Fibroblast of lung (primary cell): ENCODE results near the gene VAV2. TPM values are rescaled to one million over a fixed set of nuclear protein-coding genes. Genes with fewer than 3 reads are reported as not detected.
A peak's percentile ranks its signal among the peaks of the same experiment; 100 is the strongest.

Experiments used
- DNase-seq, 2 donors: peaks; one replicate each; pipeline versions ENCODE4 v3.0.0 to v3.0.0-alpha.2; 2010; ENCODE audit warnings: low read depth in 2 of 2
- H2AFZ ChIP-seq: 2 replicates; pipeline ENCODE4 v1.5.1; 2012; ENCODE audit warnings: low read length, control low read depth, inconsistent platforms
- H3K27ac ChIP-seq: 2 replicates; pipeline ENCODE4 v1.5.1; 2011; ENCODE audit warnings: low read length, control low read depth; ENCODE audit not compliant: insufficient read depth
- H3K27me3 ChIP-seq: 2 replicates; pipeline ENCODE4 v1.5.1; 2011; ENCODE audit warnings: mild to moderate bottlenecking, low read length; ENCODE audit not compliant: control insufficient read depth, insufficient read depth
- H3K36me3 ChIP-seq: 2 replicates; pipeline ENCODE4 v1.5.1; 2011; ENCODE audit warnings: low read length; ENCODE audit not compliant: control insufficient read depth, insufficient read depth
- H3K4me1 ChIP-seq: 2 replicates; pipeline ENCODE4 v1.5.1; 2011; ENCODE audit warnings: low read length; ENCODE audit not compliant: control insufficient read depth, insufficient read depth; ENCODE audit errors: extremely low read depth
- H3K4me2 ChIP-seq: 2 replicates; pipeline ENCODE4 v1.5.1; 2011; ENCODE audit warnings: low read length, control low read depth; ENCODE audit not compliant: insufficient read depth; ENCODE audit errors: extremely low read depth
- H3K4me3 ChIP-seq, 4 experiments: fragments of 200-600 bp in 1 of 4; sonication (generic) in 1 of 4; replicated peaks in 1 of 4; 2 replicates each; pipeline ENCODE4 v1.5.1; 2011 to 2016; ENCODE audit warnings: low read length in 4 of 4, low read depth in 3 of 4, mild to moderate bottlenecking in 3 of 4, control low read depth in 2 of 4, inconsistent platforms in 1 of 4, mixed read lengths in 1 of 4; ENCODE audit not compliant: insufficient read depth in 1 of 4; ENCODE audit errors: control extremely low read depth in 1 of 4
- H3K79me2 ChIP-seq: 2 replicates; pipeline ENCODE4 v1.5.1; 2012; ENCODE audit warnings: mild to moderate bottlenecking, low read length, inconsistent platforms; ENCODE audit not compliant: control insufficient read depth, insufficient read depth
- H3K9ac ChIP-seq: 2 replicates; pipeline ENCODE4 v1.5.1; 2011; ENCODE audit warnings: mild to moderate bottlenecking, low read length, control low read depth; ENCODE audit not compliant: insufficient read depth
- H3K9me3 ChIP-seq: 2 replicates; pipeline ENCODE4 v1.5.1; 2012; ENCODE audit warnings: low read depth, low read length; ENCODE audit not compliant: control insufficient read depth, insufficient read depth
- H4K20me1 ChIP-seq: 2 replicates; pipeline ENCODE4 v1.5.1; 2011; ENCODE audit warnings: low read length; ENCODE audit not compliant: control insufficient read depth, insufficient read depth; ENCODE audit errors: extremely low read depth
- CTCF ChIP-seq, 2 donors: IDR thresholded peaks in 1 of 2; conservative IDR thresholded peaks in 1 of 2; 1 replicate in 1 of 2; 2 replicates in 1 of 2; pipeline ENCODE4 v1.5.1; 2011 to 2012; ENCODE audit warnings: low read length in 2 of 2, control low read depth in 1 of 2, inconsistent platforms in 1 of 2, low read depth in 1 of 2, mild to moderate bottlenecking in 1 of 2
- EZH2 ChIP-seq: IDR thresholded peaks from 2 replicates; pipeline ENCODE4 v1.5.1; 2012; ENCODE audit warnings: low read length, control low read depth, mild to moderate bottlenecking; ENCODE audit errors: missing control alignments
- polyA plus RNA-seq, 2 donors: library from polyadenylated mRNA; depleted of rRNA in 1 of 2; stranded (reverse) in 1 of 2; unstranded in 1 of 2; fragments of >200 nt; gene quantifications; 2 replicates each; pipeline ENCODE4 v1.2.1, GENCODE V29; 2011 to 2012; ENCODE audit warnings: missing spikeins in 1 of 2
- total RNA-seq: library from RNA; depleted of rRNA; stranded (reverse); fragments of >200 nt; gene quantifications from 2 replicates; pipeline ENCODE4 v1.2.1, GENCODE V29; 2014

Gene VAV2
- total and polyA plus RNA-seq, 2 donors (not counting 1 experiment from before 2014, with no cell fraction given), result 13.7 to 17.7 TPM

- Histone ChIP-seq H3K9me3 (no peaks in the 10 kb centered on the region), H3K4me1 (peaks cover 8% of the 10 kb centered on the region), H3K79me2 (peaks cover 5% of the 10 kb centered on the region), H2AFZ (no peak overlapping the region), H3K4me3 (no peak overlapping the region), H3K36me3 (peaks cover 5% of the 10 kb centered on the region), H3K27ac (no peak overlapping the region), H3K27me3 (no peaks in the 10 kb centered on the region), H3K4me2 (no peak overlapping the region), H3K9ac (no peak overlapping the region), H4K20me1 (no peaks in the 10 kb centered on the region)
- DNase-seq, result no peak
- TF ChIP-seq EZH2 (no peak), CTCF (conservative IDR thresholded peaks at IDR 0.05 in 1 of 2, IDR thresholded peaks at IDR 0.05 in 1 of 2; ENCODE audit: low read depth in 1 of 2, low read length in 2 of 2) (no peak)
Observed at GRCh38 chr9:133938753-133939152, 53.4 kb downstream of the VAV2 start.

GRCh38 chr9:133938086-133938485, 54.0 kb downstream of the VAV2 start:
- H4K20me1 ChIP-seq, result no peaks in the 10 kb centered on the region
- peaks cover 8% of the 10 kb centered on the region for H3K4me1 ChIP-seq
- no peak overlapping the region for H3K4me2 ChIP-seq
- no peak overlapping the region for H3K4me3 ChIP-seq
- TF ChIP-seq CTCF (conservative IDR thresholded peaks at IDR 0.05 in 1 of 2, IDR thresholded peaks at IDR 0.05 in 1 of 2; ENCODE audit: low read depth in 1 of 2, low read length in 2 of 2) (no peak), EZH2 (no peak)
- H3K27me3 ChIP-seq, result no peaks in the 10 kb centered on the region
- no peak overlapping the region for H3K27ac ChIP-seq
- H2AFZ ChIP-seq, result no peak overlapping the region
- no peak for DNase-seq
- H3K9me3 ChIP-seq, result no peaks in the 10 kb centered on the region
- peaks cover 5% of the 10 kb centered on the region for H3K36me3 ChIP-seq
- H3K9ac ChIP-seq, result no peak overlapping the region
- peaks cover 2% of the 10 kb centered on the region for H3K79me2 ChIP-seq

DNA sequence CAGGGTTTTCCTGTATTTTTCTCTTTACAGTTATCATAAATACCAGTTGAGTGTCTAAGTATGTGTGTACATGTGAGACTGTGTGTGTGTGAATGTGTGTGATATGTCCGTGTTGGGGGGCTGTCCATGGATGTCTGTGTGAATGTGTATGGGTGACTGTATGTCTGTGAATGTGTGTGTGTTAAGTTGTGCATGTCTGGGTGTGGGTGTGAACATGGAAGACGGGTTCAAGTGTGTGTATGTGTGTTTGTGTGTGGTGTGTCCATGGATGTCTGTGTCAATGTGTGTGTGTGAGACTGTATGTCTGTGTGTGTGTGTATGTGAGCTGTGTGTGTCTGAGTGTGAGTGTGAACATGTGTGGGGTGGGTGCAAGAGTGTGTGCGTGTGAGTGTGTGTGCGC, 55.0 kb downstream of the VAV2 start:
- peak in 1 of 2 donors; percentile 57 for DNase-seq
- Histone ChIP-seq H3K27me3 (no peaks in the 10 kb centered on the region), H2AFZ (no peak overlapping the region), H3K36me3 (peaks cover 5% of the 10 kb centered on the region), H3K4me1 (peaks cover 10% of the 10 kb centered on the region), H3K4me2 (no peak overlapping the region), H3K27ac (no peak overlapping the region), H3K4me3 (no peak overlapping the region), H3K9ac (no peak overlapping the region), H3K9me3 (no peaks in the 10 kb centered on the region), H4K20me1 (no peaks in the 10 kb centered on the region), H3K79me2 (peaks cover 4% of the 10 kb centered on the region)
- no peak for TF ChIP-seq EZH2
